Daoy (cell line): ENCODE data around the gene FAM117B. TPM values are rescaled to one million over a fixed set of nuclear protein-coding genes. Genes with fewer than 3 reads are reported as not detected.
"Not testable (repeated sequence)": the region's sequence is repeated elsewhere in the genome, so short reads cannot be mapped to it uniquely, and the experiment has no call there.

Experiments
- DNase-seq: peaks from one replicate; pipeline ENCODE4 v3.0.0-alpha.2; 2015; ENCODE audit warnings: low read depth
- total RNA-seq: library from RNA; depleted of rRNA; stranded (reverse); fragments of >200 nt; shearing (Covaris generic); gene quantifications from 2 replicates; pipeline ENCODE4 v1.2.3, GENCODE V29; 2014

The FAM117B gene
- total RNA-seq, 1 experiment from 2014 or later: 2.1 TPM

DNA sequence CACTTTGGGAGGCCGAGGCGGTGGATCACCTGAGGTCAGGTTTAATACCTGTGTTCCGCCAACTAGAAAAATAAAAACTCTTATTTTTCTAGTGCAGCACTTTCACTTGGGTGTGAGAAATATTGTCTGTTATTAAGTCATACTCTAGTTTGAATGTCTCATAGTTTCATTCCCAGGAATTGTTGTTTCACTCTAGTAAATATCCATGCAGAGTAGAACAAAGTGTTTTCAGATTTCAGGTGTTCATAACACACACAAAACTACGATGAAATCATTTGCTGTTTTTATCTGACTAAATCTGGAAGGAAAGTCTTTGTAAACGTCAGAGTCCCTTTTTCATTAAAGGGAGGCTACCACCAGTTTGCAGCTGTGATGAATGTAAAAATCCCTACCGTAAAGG is 4.0 kb downstream of the FAM117B start:
- DNase-seq: no peak

GRCh38 chr2:202639231-202639630 is 4.5 kb downstream of the FAM117B start:
- no peak for DNase-seq

DNA sequence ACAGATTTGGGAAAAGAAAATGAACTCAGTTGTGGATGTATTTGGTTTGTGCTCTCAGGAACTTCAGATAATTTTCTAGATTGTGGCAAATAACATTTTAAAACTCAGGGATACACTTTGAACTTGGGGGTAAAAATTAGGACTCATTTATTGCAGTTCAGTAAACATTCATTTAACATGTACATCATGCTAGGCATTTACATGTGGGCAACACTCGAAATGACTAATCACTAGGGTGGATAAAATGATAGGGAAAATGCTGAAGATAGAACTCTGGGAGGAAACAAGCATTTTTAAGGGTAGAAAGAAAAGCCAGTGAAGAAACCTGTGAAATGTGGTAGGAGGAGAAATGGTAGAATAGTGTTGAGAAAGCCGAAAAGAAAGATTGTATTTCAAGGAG is 7.8 kb downstream of the FAM117B start:
- no peak for DNase-seq

GRCh38 chr2:202643012-202643858 is 8.5 kb downstream of the FAM117B start:
- no peak for DNase-seq

DNA sequence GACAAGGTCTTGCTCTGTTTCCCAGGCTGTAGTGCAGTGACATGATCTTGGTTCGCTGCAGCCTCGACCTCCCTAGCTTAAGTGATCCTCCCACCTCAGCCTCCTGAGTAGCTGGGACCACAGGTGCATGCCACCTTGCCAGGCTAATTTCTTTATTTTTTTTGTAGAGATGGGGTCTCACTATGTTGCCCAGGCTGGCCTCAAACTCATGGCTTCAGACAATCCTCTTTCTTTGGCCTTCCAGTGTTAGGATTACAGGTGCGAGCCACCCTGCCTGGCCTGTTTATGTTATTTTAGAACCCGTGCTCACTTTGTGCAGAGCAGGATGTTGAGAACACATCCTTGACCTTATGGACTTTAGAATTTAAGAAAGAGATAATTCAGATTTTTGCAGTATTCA is 17.4 kb downstream of the FAM117B start:
- DNase-seq: no peak

- DNase-seq: no peak
Observed at GRCh38 chr2:202653890-202654289, 19.1 kb downstream of the FAM117B start.

GRCh38 chr2:202657876-202658275 is 23.1 kb downstream of the FAM117B start:
- no peak for DNase-seq

- DNase-seq: no peak
Observed at GRCh38 chr2:202660796-202661195, 26.0 kb downstream of the FAM117B start.

DNA sequence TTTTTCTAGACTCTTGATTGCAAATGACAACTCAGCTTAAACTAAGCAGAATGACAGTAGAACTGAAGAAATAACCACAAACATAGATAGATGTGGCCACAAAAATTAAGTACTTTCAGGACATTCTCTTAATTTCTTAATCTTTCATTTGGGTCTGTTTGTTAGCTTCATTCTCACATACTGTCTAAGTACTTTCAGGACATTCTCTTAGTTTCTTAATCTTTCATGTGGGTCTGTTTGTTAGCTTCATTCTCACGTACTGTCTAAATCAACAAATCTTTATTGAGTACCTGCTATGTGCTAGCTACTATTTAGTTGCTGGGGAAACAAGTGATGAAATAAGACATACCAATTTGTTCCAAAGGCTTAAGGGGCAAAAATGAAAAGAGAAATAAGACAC is 35.1 kb downstream of the FAM117B start:
- DNase-seq: no peak

DNA sequence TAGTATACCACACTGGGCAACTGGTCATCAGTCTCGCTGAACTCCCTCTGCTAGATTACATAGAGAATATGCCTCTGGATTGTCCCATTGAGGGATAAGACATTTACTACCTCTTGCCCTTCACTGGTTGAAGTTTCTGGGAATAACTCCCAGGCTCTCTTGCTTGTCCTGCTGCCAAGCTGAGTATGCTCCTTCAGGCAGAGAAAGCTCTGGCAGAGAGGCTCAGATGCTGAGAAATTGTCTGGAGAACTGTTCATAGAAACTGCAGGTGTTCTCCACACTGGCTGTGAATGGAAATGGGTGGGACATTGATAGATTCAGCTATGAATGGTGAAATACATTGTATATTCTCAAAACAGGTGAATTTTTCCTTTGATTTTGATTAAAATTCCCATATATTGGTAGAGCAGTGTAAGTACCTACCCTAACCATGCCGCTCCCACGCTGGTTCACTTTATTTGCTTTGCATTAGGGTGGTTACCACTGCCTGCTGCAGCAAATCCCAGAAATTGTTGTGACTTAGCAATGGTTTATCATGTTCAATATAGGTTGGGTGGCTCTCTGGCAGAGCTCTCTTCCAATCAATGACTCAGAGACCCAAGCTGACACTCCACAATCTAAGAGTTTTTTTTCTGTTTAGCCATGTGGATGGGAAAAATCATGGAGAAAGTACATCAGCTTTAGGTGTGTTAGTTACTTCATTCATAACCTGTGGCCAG is 36.7 kb downstream of the FAM117B start:
- DNase-seq: no peak

- DNase-seq: not testable (repeated sequence)
Observed at GRCh38 chr2:202675097-202675496, 40.3 kb downstream of the FAM117B start.

- no peak for DNase-seq
Observed at GRCh38 chr2:202679980-202680379, 45.2 kb downstream of the FAM117B start.

DNA sequence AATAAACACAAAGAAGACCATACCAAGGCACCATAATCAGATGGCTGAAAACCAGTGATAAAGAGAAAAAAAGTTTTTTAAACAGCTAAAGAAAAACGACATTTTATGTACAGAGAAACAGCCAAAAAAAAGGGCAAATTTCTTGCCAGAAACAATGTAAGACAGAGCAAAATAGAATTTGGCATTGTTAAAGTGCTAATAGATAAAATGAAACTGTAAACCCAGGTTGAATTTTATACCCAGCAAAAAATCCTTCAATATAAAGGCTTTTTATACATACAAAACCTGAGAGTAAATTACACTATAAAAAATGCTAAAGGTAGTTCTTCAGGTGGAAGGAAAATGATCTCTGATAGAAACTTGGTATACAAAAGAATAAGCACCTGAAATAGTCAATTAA is 45.7 kb downstream of the FAM117B start:
- DNase-seq: no peak

DNA sequence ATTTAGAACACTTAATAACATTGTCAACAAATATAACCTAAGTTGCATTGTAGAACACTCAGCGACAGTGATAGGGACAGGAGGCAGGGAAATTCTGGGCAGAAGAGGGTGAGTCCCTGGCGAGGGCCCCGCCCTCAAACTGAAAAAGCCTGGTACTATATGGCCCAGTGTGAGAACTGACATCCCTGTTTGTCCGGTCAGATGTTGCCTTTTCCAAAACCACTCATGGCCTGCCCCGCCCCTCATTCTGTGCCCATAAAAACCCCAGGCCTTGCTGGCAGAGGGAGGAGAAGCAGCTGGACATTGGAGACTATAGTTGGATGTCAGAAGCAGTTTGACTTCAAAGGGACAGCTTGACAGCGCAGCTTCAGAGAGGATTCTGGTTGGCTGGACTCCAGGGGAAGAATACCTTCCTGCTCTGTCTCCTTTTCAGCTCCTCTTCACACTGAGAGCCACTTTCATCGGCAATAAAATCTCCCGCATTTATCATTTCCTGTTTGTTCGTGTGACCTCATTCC is 47.0 kb downstream of the FAM117B start:
- no peak for DNase-seq

DNA sequence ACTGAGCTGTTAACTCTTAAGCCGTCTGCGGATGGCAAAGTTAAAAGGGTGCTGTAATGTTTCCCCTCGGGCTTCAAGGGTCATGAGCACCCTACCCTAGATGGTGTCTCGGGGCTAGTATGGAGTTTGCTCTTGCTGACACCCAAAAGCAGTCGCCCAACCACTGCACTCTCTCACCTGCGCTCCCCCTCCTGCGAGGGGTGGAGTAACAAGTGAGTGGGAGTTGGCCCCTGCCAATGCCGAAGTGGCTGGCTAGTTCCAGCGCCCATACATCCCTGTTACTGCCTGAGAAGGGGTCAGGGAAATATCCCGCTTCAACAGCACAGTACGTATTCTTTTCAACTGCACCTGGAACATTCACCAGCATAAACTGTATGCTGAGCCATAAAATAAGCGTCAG is 47.5 kb downstream of the FAM117B start:
- no peak for DNase-seq

- DNase-seq: peak; percentile 23
Observed at GRCh38 chr2:202687276-202687675, 52.5 kb downstream of the FAM117B start.

DNA sequence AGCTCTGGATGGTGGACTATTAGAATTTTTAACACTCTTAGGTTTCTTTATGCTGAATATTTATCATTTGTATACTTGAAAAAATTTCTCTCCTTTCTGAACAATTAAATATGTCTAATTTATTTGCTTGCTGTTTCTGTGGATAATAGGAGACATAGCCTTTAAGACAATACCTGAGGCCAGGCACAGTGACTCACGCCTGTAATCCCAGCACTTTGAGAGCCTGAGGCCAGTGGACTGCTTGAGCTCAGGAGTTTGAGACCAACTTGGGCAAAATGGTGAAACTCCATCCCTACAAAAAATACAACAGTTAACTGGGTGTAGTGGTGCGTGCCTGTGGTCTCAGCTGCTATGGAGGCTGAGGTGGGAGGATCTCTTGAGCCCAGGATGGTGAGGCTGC is 54.7 kb downstream of the FAM117B start:
- no peak for DNase-seq

DNA sequence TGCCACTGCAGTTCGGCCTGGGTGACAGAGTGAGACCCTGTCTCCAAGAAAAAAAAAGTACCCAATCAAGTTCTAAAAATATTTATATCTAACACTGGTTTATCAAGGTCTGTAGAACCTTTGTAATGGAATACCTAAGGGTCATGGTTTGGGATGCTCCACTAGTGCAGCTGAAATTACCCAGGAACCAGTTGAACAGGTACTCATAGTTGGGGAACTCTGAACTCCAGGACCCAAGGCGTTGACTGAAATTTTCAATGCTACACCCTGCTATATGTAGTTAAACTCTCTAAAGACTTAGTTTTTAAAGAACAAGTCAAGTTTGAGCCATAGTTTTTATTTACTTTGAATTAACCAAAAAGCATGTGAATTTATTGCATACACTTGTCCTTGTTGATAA is 55.1 kb downstream of the FAM117B start:
- no peak for DNase-seq

DNA sequence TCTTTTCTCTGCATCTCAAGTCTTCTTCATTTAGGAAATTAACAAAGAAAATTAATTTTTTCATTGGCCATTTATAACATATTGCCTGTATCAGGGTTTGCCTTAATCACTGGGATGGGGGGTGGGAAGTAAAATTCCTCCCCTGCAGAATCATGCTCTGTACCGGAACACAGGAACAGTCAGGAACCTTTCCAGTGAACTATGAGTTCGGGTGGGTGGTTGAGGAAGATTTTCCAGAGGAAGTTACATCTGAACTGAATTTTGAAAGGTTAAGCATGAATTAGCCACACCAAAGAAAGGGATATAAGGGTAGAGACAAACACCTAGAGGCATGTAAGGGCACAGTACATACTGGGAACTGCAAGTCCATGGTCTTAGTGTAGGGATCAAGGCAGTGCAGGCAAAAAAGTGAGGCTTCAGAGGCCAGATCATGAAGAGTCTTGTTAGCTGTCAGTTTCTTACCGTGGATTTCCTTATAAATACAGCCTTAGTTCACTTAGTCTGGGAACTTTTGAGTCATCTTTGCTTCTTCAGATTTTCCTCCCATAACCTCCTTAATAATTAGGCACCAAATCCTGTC is 55.6 kb downstream of the FAM117B start:
- DNase-seq: no peak

DNA sequence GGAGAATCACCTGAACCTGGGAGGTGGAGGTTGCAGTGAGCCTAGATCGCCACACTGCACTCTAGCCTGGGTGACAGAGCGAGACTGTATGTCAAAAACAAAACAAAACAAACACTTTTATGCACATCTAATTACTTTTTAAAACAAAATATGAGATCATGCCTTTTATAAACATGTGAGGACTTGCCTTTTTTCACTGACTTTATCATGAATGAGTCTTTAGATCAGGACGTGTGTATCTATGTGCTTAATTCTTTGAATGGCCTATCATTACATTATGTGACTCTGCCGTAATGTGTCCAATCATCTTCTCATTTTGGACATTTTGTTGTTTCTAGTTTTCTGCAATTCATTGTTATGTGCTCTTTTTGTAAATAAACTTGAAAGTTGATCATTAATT is 58.7 kb downstream of the FAM117B start:
- DNase-seq: no peak

DNA sequence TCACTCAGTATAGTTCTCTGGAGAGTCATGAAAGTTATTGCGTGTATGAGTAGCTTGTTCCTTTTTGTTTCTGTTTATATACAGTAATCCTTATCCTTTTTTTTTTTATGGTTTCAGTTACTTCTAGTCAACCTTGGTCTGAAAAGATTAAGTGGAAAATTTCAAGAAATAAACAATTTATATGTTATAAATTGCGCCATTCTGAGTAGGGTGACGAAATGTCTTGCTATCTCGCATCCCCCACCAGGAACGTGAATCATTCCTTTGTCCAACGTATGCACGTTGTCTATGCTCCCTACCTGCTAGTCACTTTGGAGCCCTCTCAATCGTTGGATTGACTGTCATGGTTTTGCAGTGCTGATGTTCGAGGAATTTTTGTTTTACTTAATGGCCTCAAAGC is 60.4 kb downstream of the FAM117B start:
- no peak for DNase-seq

DNA sequence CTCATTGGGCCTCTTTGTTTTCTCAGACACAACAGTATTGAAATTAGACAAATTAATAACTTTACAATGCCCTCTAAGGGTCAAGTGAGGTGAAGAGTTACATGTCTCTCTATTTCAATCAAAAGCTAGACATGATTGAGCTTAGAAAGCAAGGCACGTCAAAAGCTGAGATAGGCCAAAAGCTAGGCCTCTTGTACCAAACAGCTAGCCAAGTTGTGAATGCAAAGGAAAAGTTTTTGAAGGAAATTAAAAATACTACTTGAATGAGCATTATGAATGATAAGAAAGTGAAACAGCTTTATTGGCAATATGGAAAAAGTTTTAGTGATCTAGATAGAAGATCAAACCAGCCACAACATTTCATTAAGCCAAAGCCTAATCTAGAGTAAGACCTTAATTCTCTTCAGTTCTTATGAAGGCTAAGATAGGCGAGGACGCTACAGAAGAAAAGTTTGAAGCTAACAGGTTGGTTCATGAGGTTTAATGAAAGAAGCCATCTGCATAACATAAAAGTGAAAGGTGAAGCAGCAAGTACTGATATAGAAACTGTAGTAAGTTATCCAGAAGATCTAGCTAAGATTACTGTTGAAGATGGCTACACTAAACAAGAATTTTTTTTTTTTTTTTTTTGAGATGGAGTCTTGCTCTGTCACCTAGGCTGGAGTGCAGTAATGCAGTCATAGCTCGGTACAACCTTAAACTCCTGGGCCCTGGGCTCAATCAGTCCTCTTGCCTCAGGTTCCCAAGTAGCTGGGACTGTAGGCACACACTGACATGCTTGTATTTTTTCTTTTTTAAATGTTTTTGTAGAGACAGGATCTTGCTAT is 65.5 kb downstream of the FAM117B start:
- no peak for DNase-seq
